Measurements from ENCODE around the gene BRSK2.
"Not testable (repeated sequence)": the region's sequence is repeated elsewhere in the genome, so short reads cannot be mapped to it uniquely, and the experiment has no call there.

Gene BRSK2

GRCh38 chr11:1498262-1498661, 108.5 kb downstream of the BRSK2 start:
- DNase-seq (ENCODE audit: low read depth, low spot score) = no peak

GRCh38 chr11:1499261-1499890, 109.6 kb downstream of the BRSK2 start:
- DNase-seq (ENCODE audit: low read depth, low spot score) = no peak

GRCh38 chr11:1499899-1500298, 110.2 kb downstream of the BRSK2 start:
- DNase-seq (ENCODE audit: low read depth, low spot score) = no peak

GRCh38 chr11:1500466-1501420, 111.0 kb downstream of the BRSK2 start:
- no peak for DNase-seq (ENCODE audit: low read depth, low spot score)

- DNase-seq (ENCODE audit: low read depth, low spot score) = no peak
Observed at GRCh38 chr11:1501421-1502167, 111.9 kb downstream of the BRSK2 start.

- no peak for DNase-seq (ENCODE audit: low read depth, low spot score)
Observed at GRCh38 chr11:1502168-1502953, 112.6 kb downstream of the BRSK2 start.

- DNase-seq (ENCODE audit: low read depth, low spot score) = no peak
Observed at GRCh38 chr11:1502954-1503707, 113.4 kb downstream of the BRSK2 start.

- DNase-seq (ENCODE audit: low read depth, low spot score) = no peak
Observed at GRCh38 chr11:1503708-1504104, 114.0 kb downstream of the BRSK2 start.

GRCh38 chr11:1504138-1504537, 114.4 kb downstream of the BRSK2 start:
- DNase-seq (ENCODE audit: low read depth, low spot score) = no peak

GRCh38 chr11:1504581-1505290, 115.0 kb downstream of the BRSK2 start:
- DNase-seq (ENCODE audit: low read depth, low spot score) = no peak

GRCh38 chr11:1505480-1505879, 115.7 kb downstream of the BRSK2 start:
- peak; percentile 7 for DNase-seq (ENCODE audit: low read depth, low spot score)

- DNase-seq (ENCODE audit: low read depth, low spot score) = no peak
Observed at GRCh38 chr11:1506981-1507380, 117.2 kb downstream of the BRSK2 start.

- no peak for DNase-seq (ENCODE audit: low read depth, low spot score)
Observed at GRCh38 chr11:1507381-1508140, 117.8 kb downstream of the BRSK2 start.

- DNase-seq (ENCODE audit: low read depth, low spot score) = no peak
Observed at GRCh38 chr11:1508491-1508891, 118.8 kb downstream of the BRSK2 start.

- DNase-seq (ENCODE audit: low read depth, low spot score) = no peak
Observed at GRCh38 chr11:1508986-1509385, 119.3 kb downstream of the BRSK2 start.

GRCh38 chr11:1509626-1510255, 120.0 kb downstream of the BRSK2 start:
- DNase-seq (ENCODE audit: low read depth, low spot score) = no peak

GRCh38 chr11:1510351-1510750, 120.6 kb downstream of the BRSK2 start:
- DNase-seq (ENCODE audit: low read depth, low spot score) = not testable (repeated sequence)

- DNase-seq (ENCODE audit: low read depth, low spot score) = no peak
Observed at GRCh38 chr11:1510928-1511327, 121.2 kb downstream of the BRSK2 start.

All from iPS DF 19.7 (cell line).